Forelimb muscle (tissue), 1 donor: ENCODE data around the gene RPS3. TPM values are rescaled to one million over a fixed set of nuclear protein-coding genes. Genes with fewer than 3 reads are reported as not detected.

Source experiments
- polyA plus RNA-seq: library from polyadenylated mRNA; unstranded; fragments of 120-200 nt; gene quantifications from one replicate; pipeline ENCODE4 v1.2.1, GENCODE V29; 2013; ENCODE audit not compliant: insufficient read length

Gene RPS3
- polyA plus RNA-seq, 1 donor, result 3,554 TPM

Other genes with a start within 250 kb of the RPS3 start
- gene SLCO2B1, start 248.4 kb upstream of the RPS3 start, polyA plus RNA-seq, result 10.2 TPM
- gene TPBGL, start 158.7 kb upstream of the RPS3 start, polyA plus RNA-seq, result 0.19 TPM
- 16.2 TPM for gene ARRB1, start 47.9 kb upstream of the RPS3 start, polyA plus RNA-seq
- gene KLHL35, start 33.7 kb downstream of the RPS3 start, polyA plus RNA-seq, result 5.7 TPM
- gene GDPD5, start 126.4 kb downstream of the RPS3 start, polyA plus RNA-seq, result 24.7 TPM
- 274 TPM for gene SERPINH1, start 162.7 kb downstream of the RPS3 start, polyA plus RNA-seq